ENCODE measurements around the gene PKD2L1. TPM values are rescaled to one million over a fixed set of nuclear protein-coding genes. Genes with fewer than 3 reads are reported as not detected.
A peak's percentile ranks its signal among the peaks of the same experiment; 100 is the strongest.
"Not testable (repeated sequence)": the region's sequence is repeated elsewhere in the genome, so short reads cannot be mapped to it uniquely, and the experiment has no call there.

Gene PKD2L1
- total and polyA plus RNA-seq, 2 experiments from 2014 or later = not detected

GRCh38 chr10:100282907-100283306 lies 47.1 kb downstream of the PKD2L1 start:
- Histone ChIP-seq H3K27me3 (no peaks in the 10 kb centered on the region), H3K36me3 (peaks cover 18% of the 10 kb centered on the region), H3K4me1 (ENCODE audit: low read depth) (no peaks in the 10 kb centered on the region), H3K9me3 (ENCODE audit: low read depth) (no peaks in the 10 kb centered on the region), H3K27ac (no peak overlapping the region), H3K4me3 (no peak overlapping the region)
- no peak for DNase-seq (ENCODE audit: low read depth in 1 of 2, low spot score in 1 of 2)
- TF ChIP-seq, protein P1, sequence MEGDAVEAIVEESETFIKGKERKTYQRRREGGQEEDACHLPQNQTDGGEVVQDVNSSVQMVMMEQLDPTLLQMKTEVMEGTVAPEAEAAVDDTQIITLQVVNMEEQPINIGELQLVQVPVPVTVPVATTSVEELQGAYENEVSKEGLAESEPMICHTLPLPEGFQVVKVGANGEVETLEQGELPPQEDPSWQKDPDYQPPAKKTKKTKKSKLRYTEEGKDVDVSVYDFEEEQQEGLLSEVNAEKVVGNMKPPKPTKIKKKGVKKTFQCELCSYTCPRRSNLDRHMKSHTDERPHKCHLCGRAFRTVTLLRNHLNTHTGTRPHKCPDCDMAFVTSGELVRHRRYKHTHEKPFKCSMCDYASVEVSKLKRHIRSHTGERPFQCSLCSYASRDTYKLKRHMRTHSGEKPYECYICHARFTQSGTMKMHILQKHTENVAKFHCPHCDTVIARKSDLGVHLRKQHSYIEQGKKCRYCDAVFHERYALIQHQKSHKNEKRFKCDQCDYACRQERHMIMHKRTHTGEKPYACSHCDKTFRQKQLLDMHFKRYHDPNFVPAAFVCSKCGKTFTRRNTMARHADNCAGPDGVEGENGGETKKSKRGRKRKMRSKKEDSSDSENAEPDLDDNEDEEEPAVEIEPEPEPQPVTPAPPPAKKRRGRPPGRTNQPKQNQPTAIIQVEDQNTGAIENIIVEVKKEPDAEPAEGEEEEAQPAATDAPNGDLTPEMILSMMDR (IDR thresholded peaks at IDR 0.05; ENCODE audit: low read depth, low read length) = no peak

DNA sequence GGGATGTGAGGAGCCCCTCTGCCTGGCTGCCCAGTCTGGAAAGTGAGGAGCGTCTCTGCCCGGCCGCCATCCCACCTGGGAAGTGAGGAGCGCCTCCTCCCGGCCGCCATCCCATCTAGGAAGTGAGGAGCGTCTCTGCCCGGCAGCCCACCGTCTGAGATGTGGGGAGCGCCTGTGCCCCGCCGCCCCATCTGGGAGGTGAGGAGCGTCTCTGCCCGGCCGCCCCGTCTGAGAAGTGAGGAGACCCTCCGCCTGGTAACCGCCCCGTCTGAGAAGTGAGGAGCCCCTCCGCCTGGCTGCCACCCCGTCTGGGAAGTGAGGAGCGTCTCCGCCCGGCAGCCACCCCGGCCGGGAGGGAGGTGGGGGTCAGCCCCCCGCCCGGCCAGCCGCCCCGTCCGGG lies 53.1 kb downstream of the PKD2L1 start:
- not testable (repeated sequence) for H3K27ac ChIP-seq; H3K9me3 ChIP-seq (ENCODE audit: low read depth); DNase-seq (ENCODE audit: low read depth in 1 of 2, low spot score in 1 of 2); H3K4me1 ChIP-seq (ENCODE audit: low read depth); H3K27me3 ChIP-seq; H3K4me3 ChIP-seq
- peaks cover 30% of the 10 kb centered on the region for H3K36me3 ChIP-seq

- Histone ChIP-seq H3K9me3 (ENCODE audit: low read depth) (no peaks in the 10 kb centered on the region), H3K27me3 (no peaks in the 10 kb centered on the region), H3K4me1 (ENCODE audit: low read depth) (no peaks in the 10 kb centered on the region), H3K36me3 (no peaks in the 10 kb centered on the region), H3K4me3 (peak within 1 kb of the TSS; percentile 54), H3K27ac (peak within 1 kb of the TSS; percentile 88)
- TF ChIP-seq, protein P1 (IDR thresholded peaks at IDR 0.05; ENCODE audit: low read depth, low read length) = no peak
- peak; percentile 85 to 93 for DNase-seq (ENCODE audit: low read depth in 1 of 2, low spot score in 1 of 2)
Observed at GRCh38 chr10:100267239-100268104, 62.6 kb downstream of the PKD2L1 start, which contains the start of gene CWF19L1. Gene CWF19L1 (minus strand): TSS chr10:100267638. CDS start chr10:100267593, 45 bp downstream.

GRCh38 chr10:100265821-100266485 lies 64.1 kb downstream of the PKD2L1 start:
- Histone ChIP-seq H3K27me3 (no peaks in the 10 kb centered on the region), H3K9me3 (ENCODE audit: low read depth) (no peaks in the 10 kb centered on the region), H3K4me1 (ENCODE audit: low read depth) (no peaks in the 10 kb centered on the region), H3K4me3 (no peak overlapping the region), H3K27ac (no peak overlapping the region), H3K36me3 (no peaks in the 10 kb centered on the region)
- TF ChIP-seq, protein P1 (IDR thresholded peaks at IDR 0.05; ENCODE audit: low read depth, low read length) = no peak
- DNase-seq (ENCODE audit: low read depth in 1 of 2, low spot score in 1 of 2) = no peak

DNA sequence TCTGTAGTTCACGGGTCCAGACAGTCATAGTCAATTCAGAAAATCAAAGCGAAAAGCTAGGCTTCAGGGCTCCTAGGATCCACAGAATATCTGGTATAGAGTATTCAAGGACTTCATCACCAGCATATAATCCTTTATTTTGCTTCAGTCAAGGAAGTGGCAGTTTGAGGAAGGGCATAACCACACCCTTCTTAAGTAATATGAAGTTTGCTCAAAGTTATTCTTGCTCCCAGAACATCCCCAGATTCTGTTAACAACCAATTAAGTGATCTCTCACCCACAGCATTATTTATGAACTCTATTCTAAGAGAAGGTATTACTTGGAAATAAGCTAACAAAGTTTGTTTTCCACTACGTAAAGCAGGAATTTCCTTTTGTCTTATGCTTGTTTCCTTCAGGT lies 75.8 kb downstream of the PKD2L1 start:
- DNase-seq (ENCODE audit: low read depth in 1 of 2, low spot score in 1 of 2) = no peak
- Histone ChIP-seq H3K27ac (no peak overlapping the region), H3K27me3 (no peaks in the 10 kb centered on the region), H3K36me3 (peaks cover 34% of the 10 kb centered on the region), H3K4me1 (ENCODE audit: low read depth) (no peaks in the 10 kb centered on the region), H3K9me3 (ENCODE audit: low read depth) (no peaks in the 10 kb centered on the region), H3K4me3 (no peak overlapping the region)
- TF ChIP-seq, protein P1 (IDR thresholded peaks at IDR 0.05; ENCODE audit: low read depth, low read length) = no peak

DNA sequence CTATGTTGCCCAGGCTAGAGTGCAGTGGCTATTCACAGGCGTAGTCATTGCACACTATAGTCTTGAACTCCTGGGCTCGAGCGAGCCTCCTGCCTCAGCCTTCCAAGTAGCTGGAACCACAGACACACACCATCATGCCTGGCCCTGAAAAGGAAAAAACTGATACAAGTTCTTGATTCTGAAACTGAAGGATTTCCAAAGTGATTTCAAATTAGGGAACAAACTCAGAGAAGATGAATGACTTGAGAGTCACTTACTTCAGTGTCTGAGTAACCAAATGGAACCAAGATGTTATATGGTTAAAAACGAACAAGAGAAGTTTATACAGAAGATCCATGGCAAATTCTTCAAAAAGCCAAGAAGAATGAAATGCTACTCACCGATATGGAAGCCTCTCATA lies 77.0 kb downstream of the PKD2L1 start:
- TF ChIP-seq, protein P1 (IDR thresholded peaks at IDR 0.05; ENCODE audit: low read depth, low read length) = no peak
- Histone ChIP-seq H3K4me1 (ENCODE audit: low read depth) (no peaks in the 10 kb centered on the region), H3K27me3 (no peaks in the 10 kb centered on the region), H3K36me3 (peaks cover 30% of the 10 kb centered on the region), H3K27ac (no peak overlapping the region), H3K4me3 (no peak overlapping the region), H3K9me3 (ENCODE audit: low read depth) (no peaks in the 10 kb centered on the region)
- no peak for DNase-seq (ENCODE audit: low read depth in 1 of 2, low spot score in 1 of 2)

Data from cardiac muscle cell (in vitro differentiated cells and primary cell).